GM12878 (cell line): ENCODE measurements around the gene TMED10.

Experiments
- EZH2 ChIP-seq: IDR thresholded peaks from 2 replicates; pipeline ENCODE4 v1.6.1; 2012; ENCODE audit warnings: low read depth, mild to moderate bottlenecking, control low read depth, inconsistent platforms, low read length, borderline replicate concordance; ENCODE audit not compliant: control insufficient read depth
- FOXK2 ChIP-seq: fragments of 450-650 bp; IDR thresholded peaks from 2 replicates; pipeline ENCODE4 v1.6.1; 2017; ENCODE audit warnings: mild to moderate bottlenecking, moderate library complexity
- FOXM1 ChIP-seq: IDR thresholded peaks from 2 replicates; pipeline ENCODE4 v1.6.1; 2012; ENCODE audit warnings: low read depth, mild to moderate bottlenecking, inconsistent platforms, low read length, moderate library complexity
- MAX ChIP-seq: IDR thresholded peaks from 2 replicates; pipeline ENCODE4 v1.6.1; 2012; ENCODE audit warnings: low read depth, low read length, improper control_type of control experiment
- POLR2A ChIP-seq: IDR thresholded peaks from 2 replicates; pipeline ENCODE4 v1.6.1; 2011; ENCODE audit warnings: low read depth, mild to moderate bottlenecking, low read length
- POLR2AphosphoS5 ChIP-seq: IDR thresholded peaks from 2 replicates; pipeline ENCODE4 v1.6.1; 2011; ENCODE audit warnings: mild to moderate bottlenecking, low read length, inconsistent platforms
- RAD21 ChIP-seq: IDR thresholded peaks from 2 replicates; pipeline ENCODE4 v1.6.1; 2011; ENCODE audit warnings: mild to moderate bottlenecking, low read depth, low read length, moderate library complexity; ENCODE audit not compliant: insufficient read depth
- SUZ12 ChIP-seq: fragments of 200-600 bp; sonication (generic); IDR thresholded peaks from one replicate; pipeline ENCODE4 v1.6.1; 2018; ENCODE audit warnings: antibody characterized with exemption, mild to moderate bottlenecking; ENCODE audit not compliant: unreplicated experiment
- TF ChIP-seq, protein P1 (sequence below), 3 experiments: IDR thresholded peaks in 2 of 3; conservative IDR thresholded peaks in 1 of 3; 2 replicates each; pipeline ENCODE4 v1.5.1; 2011; ENCODE audit warnings: low read depth in 3 of 3, low read length in 3 of 3, mild to moderate bottlenecking in 3 of 3, control low read depth in 2 of 3, moderate library complexity in 2 of 3, inconsistent platforms in 1 of 3, mixed read lengths in 1 of 3; ENCODE audit not compliant: control insufficient read depth in 2 of 3, insufficient read depth in 1 of 3; ENCODE audit errors: extremely low read depth in 1 of 3

GRCh38 chr14:75167325-75167724 lies 9.1 kb downstream of the TMED10 start:
- TF ChIP-seq, protein P1, sequence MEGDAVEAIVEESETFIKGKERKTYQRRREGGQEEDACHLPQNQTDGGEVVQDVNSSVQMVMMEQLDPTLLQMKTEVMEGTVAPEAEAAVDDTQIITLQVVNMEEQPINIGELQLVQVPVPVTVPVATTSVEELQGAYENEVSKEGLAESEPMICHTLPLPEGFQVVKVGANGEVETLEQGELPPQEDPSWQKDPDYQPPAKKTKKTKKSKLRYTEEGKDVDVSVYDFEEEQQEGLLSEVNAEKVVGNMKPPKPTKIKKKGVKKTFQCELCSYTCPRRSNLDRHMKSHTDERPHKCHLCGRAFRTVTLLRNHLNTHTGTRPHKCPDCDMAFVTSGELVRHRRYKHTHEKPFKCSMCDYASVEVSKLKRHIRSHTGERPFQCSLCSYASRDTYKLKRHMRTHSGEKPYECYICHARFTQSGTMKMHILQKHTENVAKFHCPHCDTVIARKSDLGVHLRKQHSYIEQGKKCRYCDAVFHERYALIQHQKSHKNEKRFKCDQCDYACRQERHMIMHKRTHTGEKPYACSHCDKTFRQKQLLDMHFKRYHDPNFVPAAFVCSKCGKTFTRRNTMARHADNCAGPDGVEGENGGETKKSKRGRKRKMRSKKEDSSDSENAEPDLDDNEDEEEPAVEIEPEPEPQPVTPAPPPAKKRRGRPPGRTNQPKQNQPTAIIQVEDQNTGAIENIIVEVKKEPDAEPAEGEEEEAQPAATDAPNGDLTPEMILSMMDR (IDR thresholded peaks at IDR 0.05 in 2 of 3, conservative IDR thresholded peaks at IDR 0.05 in 1 of 3; ENCODE audit: control insufficient read depth in 2 of 3, extremely low read depth in 1 of 3, insufficient read depth in 1 of 3, low read depth in 3 of 3, low read length in 3 of 3), result no peak
- TF ChIP-seq SUZ12 (no peak), FOXK2 (no peak), RAD21 (no peak), POLR2AphosphoS5 (no peak), FOXM1 (no peak), POLR2A (no peak), MAX (no peak), EZH2 (no peak)
